GM12891 (cell line): ENCODE measurements around the gene MYH14.

Source experiments
- DNase-seq: peaks from one replicate; pipeline ENCODE4 v3.0.0; 2011; ENCODE audit warnings: low spot score; ENCODE audit not compliant: insufficient read length
- FAIRE-seq: peaks from 2 replicates; lab custom pipeline; 2011; peaks lifted over from hg19 to GRCh38; lab: Jason Lieb, UNC
- PAX5 ChIP-seq: IDR thresholded peaks from 2 replicates; pipeline ENCODE4 v1.6.1; 2011; ENCODE audit warnings: low read length, moderate library complexity, mild to moderate bottlenecking; ENCODE audit not compliant: insufficient read depth, severe bottlenecking
- POLR2A ChIP-seq: IDR thresholded peaks from 2 replicates; pipeline ENCODE4 v1.6.1; 2011; ENCODE audit warnings: low read depth, low read length, control low read depth
- POLR2AphosphoS5 ChIP-seq: IDR thresholded peaks from 2 replicates; pipeline ENCODE4 v1.6.1; 2011; ENCODE audit warnings: low read depth, low read length, control low read depth
- POU2F2 ChIP-seq: IDR thresholded peaks from 2 replicates; pipeline ENCODE4 v1.6.1; 2011; ENCODE audit warnings: low read depth, mild to moderate bottlenecking, control low read depth, low read length, moderate library complexity
- SPI1 ChIP-seq: IDR thresholded peaks from 2 replicates; pipeline ENCODE4 v1.6.1; 2011; ENCODE audit warnings: low read depth, low read length, control low read depth
- TAF1 ChIP-seq: IDR thresholded peaks from 2 replicates; pipeline ENCODE4 v1.6.1; 2011; ENCODE audit warnings: low read depth, low read length, control low read depth

Gene MYH14

GRCh38 chr19:50174100-50174793 lies 29.2 kb upstream of the MYH14 start:
- TF ChIP-seq PAX5 (no peak), TAF1 (no peak), POLR2AphosphoS5 (no peak), POLR2A (no peak), SPI1 (no peak), POU2F2 (no peak)
- DNase-seq, result no peak
- no peak for FAIRE-seq

- FAIRE-seq (no peak), DNase-seq (no peak)
- no peak for TF ChIP-seq POLR2AphosphoS5
- TF ChIP-seq SPI1, result no peak
- no peak for TF ChIP-seq PAX5
- TF ChIP-seq POLR2A, result no peak
- TF ChIP-seq POU2F2, result no peak
- TF ChIP-seq TAF1, result no peak
Measured at GRCh38 chr19:50175924-50176323, 27.5 kb upstream of the MYH14 start.

GRCh38 chr19:50176775-50177174 lies 26.6 kb upstream of the MYH14 start:
- no peak for DNase-seq
- TF ChIP-seq TAF1, result no peak
- TF ChIP-seq SPI1, result no peak
- TF ChIP-seq POU2F2, result no peak
- TF ChIP-seq POLR2AphosphoS5, result no peak
- no peak for TF ChIP-seq PAX5
- no peak for TF ChIP-seq POLR2A
- FAIRE-seq, result no peak

GRCh38 chr19:50178320-50178719 lies 25.1 kb upstream of the MYH14 start:
- TF ChIP-seq POLR2A (no peak), POU2F2 (no peak), TAF1 (no peak)
- no peak for FAIRE-seq
- DNase-seq, result no peak

GRCh38 chr19:50178859-50179537 lies 24.4 kb upstream of the MYH14 start:
- DNase-seq (no peak), FAIRE-seq (no peak)
- no peak for TF ChIP-seq POLR2AphosphoS5
- TF ChIP-seq POLR2A, result no peak
- no peak for TF ChIP-seq PAX5
- no peak for TF ChIP-seq POU2F2
- no peak for TF ChIP-seq TAF1
- TF ChIP-seq SPI1, result no peak

- TF ChIP-seq SPI1, result no peak
- TF ChIP-seq POLR2A, result no peak
- no peak for TF ChIP-seq TAF1
Measured at GRCh38 chr19:50181121-50181520, 22.3 kb upstream of the MYH14 start.

GRCh38 chr19:50184196-50184595 lies 19.2 kb upstream of the MYH14 start:
- no peak for DNase-seq
- TF ChIP-seq TAF1 (no peak), POLR2AphosphoS5 (no peak), SPI1 (no peak), PAX5 (no peak), POU2F2 (no peak), POLR2A (no peak)
- FAIRE-seq, result no peak

More at GRCh38 chr19:50181121-50181520, 22.3 kb upstream of the MYH14 start:
- FAIRE-seq, result no peak
- DNase-seq, result no peak

- FAIRE-seq (no peak), DNase-seq (no peak)
Measured at GRCh38 chr19:50187937-50188336, 15.5 kb upstream of the MYH14 start.

GRCh38 chr19:50189331-50189730 lies 14.1 kb upstream of the MYH14 start:
- FAIRE-seq, result no peak
- TF ChIP-seq POLR2AphosphoS5 (no peak), SPI1 (no peak), PAX5 (no peak), POU2F2 (no peak), POLR2A (no peak), TAF1 (no peak)
- DNase-seq, result no peak

More at GRCh38 chr19:50187937-50188336, 15.5 kb upstream of the MYH14 start:
- no peak for TF ChIP-seq POLR2AphosphoS5
- TF ChIP-seq SPI1, result no peak

- DNase-seq, result no peak
- no peak for FAIRE-seq
- TF ChIP-seq TAF1, result no peak
- TF ChIP-seq POLR2AphosphoS5, result no peak
- no peak for TF ChIP-seq PAX5
- no peak for TF ChIP-seq SPI1
- no peak for TF ChIP-seq POU2F2
- TF ChIP-seq POLR2A, result no peak
Measured at GRCh38 chr19:50190439-50190891, 13.0 kb upstream of the MYH14 start.
